Activated T-helper 1 cell treated with anti-CD3 and anti-CD28 coated beads, Interleukin-12 subunit alpha, Interleukin-12 subunit beta, Interleukin-2, Interleukin-4 antibody, amounts not matched to agents 30 ng/mL and 10 ng/mL and 1 ng/mL, durations not matched to agents 14 hours and 24 hours and 36 hours (primary cell): ENCODE data around the gene TRIM72. TPM values are rescaled to one million over a fixed set of nuclear protein-coding genes. Genes with fewer than 3 reads are reported as not detected.
"Not testable (repeated sequence)": the region's sequence is repeated elsewhere in the genome, so short reads cannot be mapped to it uniquely, and the experiment has no call there.

Experiments
- DNase-seq: peaks from one replicate; pipeline ENCODE4 v3.0.0; 2021; ENCODE audit warnings: low spot score
- H3K27ac Mint-ChIP-seq: one replicate; pipeline ENCODE4 v1.8.0; 2021; ENCODE audit warnings: mild to moderate bottlenecking, mixed read lengths
- H3K27me3 Mint-ChIP-seq: one replicate; pipeline ENCODE4 v1.8.0; 2022; ENCODE audit warnings: mild to moderate bottlenecking, moderate library complexity, mixed read lengths; ENCODE audit not compliant: insufficient read depth
- H3K36me3 Mint-ChIP-seq: one replicate; pipeline ENCODE4 v1.8.0; 2021; ENCODE audit warnings: low read depth, mixed read lengths
- H3K4me1 Mint-ChIP-seq: one replicate; pipeline ENCODE4 v1.8.0; 2021; ENCODE audit warnings: low read depth, mixed read lengths
- H3K4me3 Mint-ChIP-seq: one replicate; pipeline ENCODE4 v1.8.0; 2021; ENCODE audit warnings: mild to moderate bottlenecking, moderate library complexity, mixed read lengths
- H3K9me3 Mint-ChIP-seq: one replicate; pipeline ENCODE4 v1.8.0; 2021; ENCODE audit warnings: mixed read lengths
- intact Hi-C: fragments of 100-400 bp; cut with micrococcal nuclease; formaldehyde crosslinking; loops from one replicate; pipeline ENCODE4 v1.15.1; 2024
- total RNA-seq: library from RNA; stranded (reverse); gene quantifications from 2 replicates; pipeline ENCODE4 v1.2.3, GENCODE V29; 2022

TRIM72 gene, protein sequence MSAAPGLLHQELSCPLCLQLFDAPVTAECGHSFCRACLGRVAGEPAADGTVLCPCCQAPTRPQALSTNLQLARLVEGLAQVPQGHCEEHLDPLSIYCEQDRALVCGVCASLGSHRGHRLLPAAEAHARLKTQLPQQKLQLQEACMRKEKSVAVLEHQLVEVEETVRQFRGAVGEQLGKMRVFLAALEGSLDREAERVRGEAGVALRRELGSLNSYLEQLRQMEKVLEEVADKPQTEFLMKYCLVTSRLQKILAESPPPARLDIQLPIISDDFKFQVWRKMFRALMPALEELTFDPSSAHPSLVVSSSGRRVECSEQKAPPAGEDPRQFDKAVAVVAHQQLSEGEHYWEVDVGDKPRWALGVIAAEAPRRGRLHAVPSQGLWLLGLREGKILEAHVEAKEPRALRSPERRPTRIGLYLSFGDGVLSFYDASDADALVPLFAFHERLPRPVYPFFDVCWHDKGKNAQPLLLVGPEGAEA
- 0.10 and 0.15 TPM in 2 replicates for total RNA-seq

DNA sequence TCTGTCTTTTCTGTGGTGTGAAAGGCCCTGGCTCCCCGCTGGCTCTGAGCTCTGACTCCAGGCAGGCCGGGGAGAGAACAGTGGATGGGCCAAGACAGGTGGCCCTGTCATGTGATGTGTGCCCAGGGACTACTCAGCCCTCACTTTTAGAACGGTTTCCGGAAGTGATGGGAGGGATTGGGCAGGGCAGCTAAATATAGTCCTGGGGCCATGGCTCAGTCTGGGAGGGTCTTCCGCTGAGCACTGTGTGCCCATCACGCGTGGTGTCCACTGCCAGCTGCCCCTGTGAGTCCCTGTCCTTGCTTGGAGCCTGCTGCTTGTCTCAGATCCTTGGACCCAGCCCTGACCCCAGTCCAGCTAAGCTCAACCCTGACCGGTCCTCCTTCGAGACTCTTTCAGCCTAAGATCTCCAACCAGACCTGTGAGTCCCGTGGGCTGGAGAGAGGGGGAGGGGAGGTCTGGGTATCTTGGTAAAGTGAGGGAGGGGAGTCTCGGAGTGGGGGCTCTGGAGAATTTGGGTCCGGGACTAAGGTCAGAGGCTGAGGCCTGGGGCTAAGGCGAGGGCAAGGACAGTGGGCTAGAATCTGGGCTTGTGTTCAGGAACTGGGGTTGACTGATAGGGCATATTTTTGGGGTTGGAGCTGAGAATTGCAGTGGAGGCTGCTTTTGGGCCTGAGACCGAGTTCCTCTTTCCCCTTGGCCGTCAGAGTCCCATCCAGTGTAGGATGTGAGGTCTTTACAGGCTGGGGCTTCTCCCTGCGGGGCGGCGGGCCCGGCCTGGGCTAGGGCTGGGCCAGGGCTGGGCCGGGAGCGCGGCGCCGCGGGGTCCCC, at the start of gene TRIM72:
Gene TRIM72, plus strand, starts transcription at position 243 of the 831 bp plus-strand sequence. CDS start 620 bp downstream, outside the sequence.
- no peak for DNase-seq
- no peak within 1 kb of the TSS for H3K27ac Mint-ChIP-seq
- intact Hi-C loops, result no loop called here
- peaks cover 2% of the 10 kb centered on the region for H3K36me3 Mint-ChIP-seq
- H3K27me3 Mint-ChIP-seq, result peaks cover 30% of the 10 kb centered on the region
- peak within 1 kb of the TSS; percentile 33 for H3K4me3 Mint-ChIP-seq
- H3K4me1 Mint-ChIP-seq, result peaks cover 23% of the 10 kb centered on the region
- no peaks in the 10 kb centered on the region for H3K9me3 Mint-ChIP-seq

DNA sequence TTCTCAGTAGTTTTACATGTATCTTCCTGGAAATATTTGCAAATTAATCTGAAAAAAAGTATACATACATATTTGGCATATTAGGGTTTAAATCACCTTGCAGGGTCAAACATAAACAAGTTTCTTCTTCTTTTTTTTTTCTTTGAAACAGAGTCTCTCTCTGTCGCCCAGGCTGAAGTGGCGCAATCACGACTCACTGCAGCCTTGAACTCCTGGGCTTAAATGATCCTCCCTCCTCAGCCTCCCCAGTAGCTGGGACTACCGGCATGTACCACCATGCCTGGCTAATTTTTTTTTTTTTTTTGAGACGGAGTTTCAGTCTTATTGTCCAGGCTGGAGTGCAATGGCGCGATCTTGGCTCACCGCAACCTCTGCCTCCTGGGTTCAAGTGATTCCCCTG, 46.6 kb upstream of the TRIM72 start:
- no peaks in the 10 kb centered on the region for H3K9me3 Mint-ChIP-seq
- H3K36me3 Mint-ChIP-seq, result no peaks in the 10 kb centered on the region
- no peak overlapping the region for H3K4me3 Mint-ChIP-seq
- peaks cover 2% of the 10 kb centered on the region for H3K27me3 Mint-ChIP-seq
- no peak overlapping the region for H3K27ac Mint-ChIP-seq
- intact Hi-C loops, result no loop called here
- DNase-seq, result no peak
- H3K4me1 Mint-ChIP-seq, result no peaks in the 10 kb centered on the region

DNA sequence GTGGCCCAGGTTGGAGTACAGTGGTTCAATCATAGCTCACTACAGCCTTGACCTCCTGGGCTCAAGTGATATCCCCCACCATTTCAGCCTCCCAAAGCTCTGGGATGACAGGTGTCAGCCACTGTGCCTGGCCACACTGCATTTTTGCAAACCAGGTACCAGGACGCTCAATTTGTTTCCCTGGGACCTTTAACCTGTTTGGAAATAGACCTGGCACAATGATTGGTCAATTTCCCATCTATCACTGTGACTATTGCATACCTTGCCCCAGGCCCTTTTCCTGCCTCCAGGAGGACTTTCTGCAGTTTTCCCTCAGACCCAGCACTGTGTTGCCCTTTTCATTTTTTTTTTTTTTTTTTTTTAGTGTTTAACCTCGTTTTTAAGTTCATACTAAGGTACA, 45.1 kb upstream of the TRIM72 start:
- intact Hi-C loops, result no loop called here
- Mint-ChIP-seq H3K27me3 (peaks cover 2% of the 10 kb centered on the region), H3K4me1 (no peaks in the 10 kb centered on the region), H3K9me3 (no peaks in the 10 kb centered on the region), H3K27ac (no peak overlapping the region), H3K36me3 (no peaks in the 10 kb centered on the region), H3K4me3 (no peak overlapping the region)
- DNase-seq, result no peak

DNA sequence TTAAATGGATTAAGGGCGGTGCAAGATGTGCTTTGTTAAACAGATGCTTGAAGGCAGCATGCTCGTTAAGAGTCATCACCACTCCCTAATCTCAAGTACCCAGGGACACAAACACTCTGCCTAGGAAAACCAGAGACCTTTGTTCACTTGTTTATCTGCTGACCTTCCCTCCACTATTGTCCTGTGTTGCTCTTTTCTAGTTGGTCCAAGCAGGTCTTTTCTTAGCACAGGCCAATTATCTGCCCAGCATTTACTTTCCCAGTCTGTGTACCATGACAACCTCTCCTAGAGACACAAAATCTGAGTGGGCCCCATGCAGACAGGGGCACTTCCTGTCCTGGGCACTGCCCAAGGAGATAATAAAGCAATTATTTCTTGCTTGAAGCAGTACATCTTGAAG, 43.9 kb upstream of the TRIM72 start:
- H3K27ac Mint-ChIP-seq, H3K4me1 Mint-ChIP-seq, intact Hi-C loops, DNase-seq, H3K27me3 Mint-ChIP-seq, H3K36me3 Mint-ChIP-seq, H3K4me3 Mint-ChIP-seq, H3K9me3 Mint-ChIP-seq: not testable (repeated sequence)

DNA sequence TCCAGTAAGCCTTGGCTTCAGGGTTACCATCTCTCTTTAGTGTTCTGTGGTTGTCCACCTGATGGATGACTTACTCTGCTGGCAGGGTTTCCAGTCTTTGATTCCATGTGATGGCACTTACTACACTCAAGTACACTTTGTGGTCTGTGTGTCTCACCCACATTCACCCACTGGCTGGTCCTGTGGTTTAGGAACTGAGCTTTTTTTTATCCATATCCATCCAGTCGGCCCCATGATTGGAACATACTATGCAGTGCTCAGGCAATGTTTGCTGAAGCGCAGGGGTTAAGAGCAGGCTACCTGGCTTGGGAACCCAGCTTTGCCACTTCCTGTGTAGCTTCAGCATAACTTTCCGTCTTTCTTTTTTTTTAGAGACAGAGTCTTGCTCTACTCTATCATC, 36.8 kb upstream of the TRIM72 start:
- Mint-ChIP-seq H3K36me3 (peaks cover 16% of the 10 kb centered on the region), H3K4me3 (peak overlapping the region; percentile 51), H3K27ac (peak overlapping the region; percentile 80), H3K9me3 (no peaks in the 10 kb centered on the region), H3K27me3 (no peaks in the 10 kb centered on the region), H3K4me1 (peaks cover 29% of the 10 kb centered on the region)
- intact Hi-C loops, result loop anchor here (5.0 kb wide), 1 partner anchor 245 kb away; no protein-coding TSS in a partner anchor
- DNase-seq, result peak; percentile 40

DNA sequence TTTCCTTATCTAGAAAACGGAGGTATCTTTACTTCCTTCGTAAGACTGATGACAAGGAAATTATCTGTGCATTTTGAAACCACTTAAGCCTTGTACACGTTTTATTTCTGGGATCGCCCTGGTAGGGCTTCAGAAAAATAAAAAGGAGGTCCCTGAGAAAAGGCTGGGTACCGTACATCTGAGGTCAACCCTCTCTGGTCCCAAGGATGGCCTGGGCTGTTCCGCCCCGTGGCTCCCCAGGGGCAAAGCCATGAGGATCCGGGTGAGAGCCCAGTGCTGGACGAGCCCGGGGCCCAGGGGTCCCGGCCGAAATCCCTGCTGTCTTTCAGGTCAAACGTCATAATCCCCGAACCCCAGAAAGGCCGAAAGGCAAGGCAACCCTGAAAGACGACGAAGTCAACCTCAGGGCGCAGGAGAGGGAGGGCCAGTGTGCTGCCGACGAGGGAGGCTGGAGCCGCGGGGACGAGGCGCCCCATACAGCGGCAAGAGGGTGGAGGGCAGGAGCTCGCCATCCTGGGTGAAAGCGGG, 34.6 kb upstream of the TRIM72 start:
- peak overlapping the region; percentile 99 for H3K27ac Mint-ChIP-seq
- intact Hi-C loops, result loop anchor here (1.0 to 5.0 kb wide), 6 partner anchors 37 to 698 kb away; partner anchors contain the start of genes BCKDK, ITGAX and STX4
- H3K4me3 Mint-ChIP-seq, result peak overlapping the region; percentile 98

DNA sequence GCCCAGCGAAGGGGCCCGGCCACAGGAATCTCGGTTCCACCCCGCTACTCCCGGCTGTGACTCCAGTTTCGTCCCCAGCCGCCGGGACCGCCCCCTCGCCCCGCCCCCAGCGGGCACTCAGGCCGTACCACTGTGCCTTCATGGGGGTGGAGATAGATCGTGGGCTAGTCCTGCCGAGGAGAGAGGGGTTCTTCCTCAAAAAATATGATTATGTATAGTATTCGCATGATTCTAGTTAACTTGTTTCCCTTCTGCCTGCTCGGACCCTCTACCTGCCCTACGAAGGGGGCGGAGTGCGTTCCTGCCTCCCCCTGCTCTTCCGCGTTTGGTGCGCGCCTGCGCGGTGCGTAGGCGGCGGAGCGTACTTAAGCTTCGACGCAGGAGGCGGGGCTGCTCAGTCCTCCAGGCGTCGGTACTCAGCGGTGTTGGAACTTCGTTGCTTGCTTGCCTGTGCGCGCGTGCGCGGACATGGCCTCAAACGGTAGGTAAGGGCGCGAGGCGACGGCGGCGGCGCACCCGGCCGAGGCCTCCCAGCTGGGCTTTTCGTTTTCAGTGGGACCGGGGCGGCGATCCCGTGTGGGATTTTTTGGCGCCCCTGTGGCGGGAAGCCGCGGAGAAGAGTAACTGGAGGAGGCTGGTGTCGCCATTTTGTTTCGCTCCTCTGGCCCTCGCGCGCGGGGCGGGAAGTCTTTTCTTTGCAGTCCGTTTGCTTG, 34.0 kb upstream of the TRIM72 start, which contains the start of gene FUS:
Gene FUS, plus strand, starts transcription at position 393 of the 713 bp plus-strand sequence. Its CDS starts 76 bp downstream, at position 469.
- intact Hi-C loops, result loop anchor here (1.0 to 5.0 kb wide), 13 partner anchors 38 to 697 kb away; partner anchors contain the start of genes ARMC5, BCKDK, ITGAX and KAT8
- Mint-ChIP-seq H3K4me1 (peaks cover 54% of the 10 kb centered on the region), H3K9me3 (no peaks in the 10 kb centered on the region), H3K27me3 (no peaks in the 10 kb centered on the region), H3K4me3 (peak within 1 kb of the TSS; percentile 98), H3K27ac (peak within 1 kb of the TSS; percentile 99), H3K36me3 (peaks cover 40% of the 10 kb centered on the region)
- DNase-seq, result peak; percentile 88

More for the DNA sequence above, 34.6 kb upstream of the TRIM72 start:
- H3K4me1 Mint-ChIP-seq, result peaks cover 49% of the 10 kb centered on the region
- no peak for DNase-seq
- H3K27me3 Mint-ChIP-seq, result no peaks in the 10 kb centered on the region
- peaks cover 36% of the 10 kb centered on the region for H3K36me3 Mint-ChIP-seq
- no peaks in the 10 kb centered on the region for H3K9me3 Mint-ChIP-seq

DNA sequence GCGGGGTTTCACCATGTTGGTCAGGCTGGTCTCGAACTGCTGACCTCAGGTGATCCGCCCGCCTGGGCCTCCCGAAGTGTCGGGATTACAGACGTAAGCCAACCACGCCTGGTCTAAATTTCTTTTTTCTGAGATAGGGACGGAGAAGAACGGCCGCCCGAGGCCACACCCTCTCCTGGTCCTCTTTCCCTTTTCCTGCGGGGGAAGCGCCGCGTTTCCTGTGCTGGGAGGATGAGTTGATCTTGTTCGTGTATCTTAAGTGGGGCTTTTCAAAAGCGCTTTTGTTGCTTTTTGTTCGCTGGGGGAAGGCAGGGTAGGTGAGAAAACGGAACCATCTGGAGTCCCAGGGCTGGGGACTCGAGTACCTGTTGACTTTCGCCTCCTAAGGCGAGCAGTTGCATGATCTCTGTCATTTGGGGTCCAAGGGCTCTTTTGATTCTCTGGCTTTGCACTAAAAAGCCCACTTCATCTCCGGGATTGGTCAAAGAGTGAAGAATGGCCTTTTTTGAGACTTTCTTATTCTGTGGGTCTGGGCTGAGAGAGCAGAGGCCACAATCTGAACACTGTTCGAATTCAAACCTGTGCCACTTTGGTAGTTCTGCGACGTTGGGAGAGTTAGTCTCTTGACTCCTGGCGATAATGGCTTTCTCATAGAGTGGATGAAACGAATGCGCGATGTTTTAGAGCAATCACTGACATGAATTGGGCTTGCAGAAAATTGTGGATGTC, 32.7 kb upstream of the TRIM72 start:
- intact Hi-C loops, result loop anchor here (1.0 to 5.0 kb wide), 4 partner anchors 19 to 688 kb away; partner anchors contain the start of gene ZNF843
- H3K4me1 Mint-ChIP-seq, result peaks cover 67% of the 10 kb centered on the region
- no peak for DNase-seq
- no peaks in the 10 kb centered on the region for H3K9me3 Mint-ChIP-seq
- H3K4me3 Mint-ChIP-seq, result peak overlapping the region; percentile 98
- H3K36me3 Mint-ChIP-seq, result peaks cover 52% of the 10 kb centered on the region
- H3K27ac Mint-ChIP-seq, result peak overlapping the region; percentile 99
- H3K27me3 Mint-ChIP-seq, result no peaks in the 10 kb centered on the region

DNA sequence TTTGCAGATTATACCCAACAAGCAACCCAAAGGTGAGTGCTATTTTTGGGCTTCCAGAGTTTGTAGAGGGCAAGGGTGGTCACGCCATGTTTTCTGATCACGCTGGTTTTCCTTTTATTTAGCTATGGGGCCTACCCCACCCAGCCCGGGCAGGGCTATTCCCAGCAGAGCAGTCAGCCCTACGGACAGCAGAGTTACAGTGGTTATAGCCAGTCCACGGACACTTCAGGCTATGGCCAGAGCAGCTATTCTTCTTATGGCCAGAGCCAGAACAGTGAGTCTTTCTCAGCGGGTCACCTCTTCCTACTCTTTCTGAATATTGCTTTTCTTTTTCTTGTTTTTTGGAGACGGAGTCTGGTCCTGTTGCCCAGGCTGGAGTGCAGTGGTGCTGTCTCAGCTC, 31.5 kb upstream of the TRIM72 start:
- intact Hi-C loops, result loop anchor here (5.0 kb wide), 1 partner anchor 85 kb away; no protein-coding TSS in a partner anchor
- H3K36me3 Mint-ChIP-seq, result peaks cover 64% of the 10 kb centered on the region
- no peak for DNase-seq
- H3K9me3 Mint-ChIP-seq, result no peaks in the 10 kb centered on the region
- peaks cover 71% of the 10 kb centered on the region for H3K4me1 Mint-ChIP-seq
- no peaks in the 10 kb centered on the region for H3K27me3 Mint-ChIP-seq
- H3K27ac Mint-ChIP-seq, result peak overlapping the region; percentile 72
- H3K4me3 Mint-ChIP-seq, result peak overlapping the region; percentile 98

DNA sequence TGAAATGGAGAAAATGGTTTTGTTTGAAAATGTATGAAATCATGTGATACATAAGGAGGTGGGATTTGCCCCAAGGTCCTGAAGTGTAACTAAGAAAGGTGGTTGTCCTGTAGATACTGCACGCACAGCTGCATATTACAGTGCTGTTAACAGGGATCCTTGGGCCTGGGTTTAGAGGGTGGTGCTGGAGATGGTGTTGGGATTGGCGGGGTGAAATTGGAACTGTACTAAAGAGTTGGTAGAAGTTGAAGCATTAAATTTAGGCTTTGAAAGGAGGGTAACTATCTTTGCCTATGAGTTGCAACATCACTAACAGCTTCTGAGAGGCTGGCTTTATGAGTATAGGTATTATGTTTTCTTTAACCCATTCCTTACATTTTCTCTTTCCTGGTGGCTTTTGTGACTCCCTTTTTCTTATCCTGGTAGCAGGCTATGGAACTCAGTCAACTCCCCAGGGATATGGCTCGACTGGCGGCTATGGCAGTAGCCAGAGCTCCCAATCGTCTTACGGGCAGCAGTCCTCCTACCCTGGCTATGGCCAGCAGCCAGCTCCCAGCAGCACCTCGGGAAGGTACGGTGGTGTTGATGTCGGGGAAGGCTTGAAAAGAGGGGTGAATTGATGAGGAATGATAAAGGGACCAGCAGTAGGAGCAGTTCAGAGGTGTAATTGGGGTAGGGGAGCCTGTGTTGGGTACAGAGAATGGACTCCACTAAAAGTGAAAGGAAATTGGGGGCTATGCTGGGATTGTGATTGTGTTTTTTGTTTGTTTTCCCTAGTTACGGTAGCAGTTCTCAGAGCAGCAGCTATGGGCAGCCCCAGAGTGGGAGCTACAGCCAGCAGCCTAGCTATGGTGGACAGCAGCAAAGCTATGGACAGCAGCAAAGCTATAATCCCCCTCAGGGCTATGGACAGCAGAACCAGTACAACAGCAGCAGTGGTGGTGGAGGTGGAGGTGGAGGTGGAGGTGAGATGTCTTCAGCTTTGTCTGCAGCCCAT, 30.2 kb upstream of the TRIM72 start:
- Mint-ChIP-seq H3K4me3 (peak overlapping the region; percentile 98), H3K36me3 (peaks cover 77% of the 10 kb centered on the region), H3K4me1 (peaks cover 76% of the 10 kb centered on the region), H3K9me3 (no peaks in the 10 kb centered on the region), H3K27me3 (no peaks in the 10 kb centered on the region), H3K27ac (peak overlapping the region; percentile 83)
- DNase-seq, result no peak
- intact Hi-C loops, result loop anchor here (5.0 kb wide), 1 partner anchor 84 kb away; no protein-coding TSS in a partner anchor
